Measurements from ENCODE around the gene PARD3B. TPM values are rescaled to one million over a fixed set of nuclear protein-coding genes. Genes with fewer than 3 reads are reported as not detected.

The PARD3B gene
- total RNA-seq, 1 experiment from 2014 or later = 6.4 TPM

DNA sequence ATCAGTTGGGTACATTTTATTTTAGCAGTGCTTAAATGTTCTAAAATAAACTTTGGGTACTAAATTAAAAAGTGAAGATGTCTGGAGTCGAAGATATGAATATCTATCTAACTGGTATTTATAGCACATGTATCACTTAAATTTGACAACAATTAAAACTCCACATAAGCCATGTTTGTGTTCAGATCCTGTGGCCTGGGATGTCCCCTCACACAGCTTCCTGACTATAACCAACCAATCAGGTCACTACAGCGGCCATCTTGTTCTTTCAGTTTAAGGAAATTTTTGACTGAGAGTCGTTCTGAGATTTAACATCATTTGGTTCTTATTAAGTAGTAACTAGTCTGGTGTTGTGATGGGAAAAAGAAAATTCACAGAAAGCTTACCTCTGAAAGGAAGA is 966.4 kb downstream of the PARD3B start:
- TF ChIP-seq, protein P1, sequence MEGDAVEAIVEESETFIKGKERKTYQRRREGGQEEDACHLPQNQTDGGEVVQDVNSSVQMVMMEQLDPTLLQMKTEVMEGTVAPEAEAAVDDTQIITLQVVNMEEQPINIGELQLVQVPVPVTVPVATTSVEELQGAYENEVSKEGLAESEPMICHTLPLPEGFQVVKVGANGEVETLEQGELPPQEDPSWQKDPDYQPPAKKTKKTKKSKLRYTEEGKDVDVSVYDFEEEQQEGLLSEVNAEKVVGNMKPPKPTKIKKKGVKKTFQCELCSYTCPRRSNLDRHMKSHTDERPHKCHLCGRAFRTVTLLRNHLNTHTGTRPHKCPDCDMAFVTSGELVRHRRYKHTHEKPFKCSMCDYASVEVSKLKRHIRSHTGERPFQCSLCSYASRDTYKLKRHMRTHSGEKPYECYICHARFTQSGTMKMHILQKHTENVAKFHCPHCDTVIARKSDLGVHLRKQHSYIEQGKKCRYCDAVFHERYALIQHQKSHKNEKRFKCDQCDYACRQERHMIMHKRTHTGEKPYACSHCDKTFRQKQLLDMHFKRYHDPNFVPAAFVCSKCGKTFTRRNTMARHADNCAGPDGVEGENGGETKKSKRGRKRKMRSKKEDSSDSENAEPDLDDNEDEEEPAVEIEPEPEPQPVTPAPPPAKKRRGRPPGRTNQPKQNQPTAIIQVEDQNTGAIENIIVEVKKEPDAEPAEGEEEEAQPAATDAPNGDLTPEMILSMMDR (conservative IDR thresholded peaks at IDR 0.05) = no peak
- H3K23ac ChIP-seq (ENCODE audit: insufficient read length, low read depth, low read length) = no peak overlapping the region
- H3K27me3 ChIP-seq (ENCODE audit: insufficient read depth, low read length) = no peaks in the 10 kb centered on the region
- WGBS (ENCODE audit: extremely low coverage, insufficient read length, low lambda C conversion rate) = no CpG with 5 or more reads among the region's 3 CpGs
- no peak overlapping the region for H3K27ac ChIP-seq (ENCODE audit: insufficient read length, low read depth, low read length)
- H4K8ac ChIP-seq (replicated peaks; ENCODE audit: insufficient read length, low read depth, low read length) = no peak overlapping the region
- H2AK5ac ChIP-seq (ENCODE audit: insufficient read length, low read length) = no peak overlapping the region
- no peak overlapping the region for H3K14ac ChIP-seq (ENCODE audit: insufficient read depth, low read length)
- H2BK5ac ChIP-seq (ENCODE audit: insufficient read length, low read length) = no peak overlapping the region
- no peak overlapping the region for H3K4ac ChIP-seq (ENCODE audit: low read depth, low read length)
- Mint-ChIP-seq H3K4me3 (no peak overlapping the region), H3K27me3 (ENCODE audit: low read depth) (no peaks in the 10 kb centered on the region), H3K36me3 (ENCODE audit: insufficient read depth in 1 of 3, low read depth in 3 of 3) (no peaks in the 10 kb centered on the region; a peak in 2 of 7 replicates), H3K9me3 (peaks cover 0 to 3% of the 10 kb centered on the region in 2 experiments; a peak in 2 of 5 replicates), H3K4me1 (peaks cover 19 to 21% of the 10 kb centered on the region in 2 experiments), H3K27ac (no peak overlapping the region; a peak in 1 of 7 replicates)
- H2BK120ac ChIP-seq (ENCODE audit: low read depth, low read length, poor library complexity, severe bottlenecking) = no peak overlapping the region
- H2BK15ac ChIP-seq (ENCODE audit: low read depth, low read length) = no peak overlapping the region
- no peaks in the 10 kb centered on the region for H3K79me2 ChIP-seq (ENCODE audit: insufficient read depth, low read length)
- DNase-seq = no peak
- H3K18ac ChIP-seq (ENCODE audit: insufficient read length, low read depth, low read length) = no peak overlapping the region
- no peak overlapping the region for H2BK20ac ChIP-seq (ENCODE audit: low read depth, low read length, poor library complexity, severe bottlenecking)
- H4K20me1 ChIP-seq (ENCODE audit: control insufficient read depth, insufficient read depth, insufficient read length) = no peaks in the 10 kb centered on the region
- H2BK12ac ChIP-seq (ENCODE audit: insufficient read length, low read depth, low read length) = no peak overlapping the region
- H3K23me2 ChIP-seq (ENCODE audit: insufficient read length, low read depth, low read length, poor library complexity, severe bottlenecking) = no peaks in the 10 kb centered on the region
- no peak overlapping the region for H3K4me2 ChIP-seq (ENCODE audit: insufficient read depth, insufficient read length, low read length)
- no peak overlapping the region for H3K56ac ChIP-seq (ENCODE audit: insufficient read length, low read depth, low read length)
- H3K79me1 ChIP-seq (ENCODE audit: insufficient read depth, low read depth, low read length, poor library complexity, severe bottlenecking) = no peaks in the 10 kb centered on the region
- no peak overlapping the region for H4K91ac ChIP-seq (ENCODE audit: insufficient read length, low read depth, low read length)
- no peaks in the 10 kb centered on the region for H3K4me1 ChIP-seq (ENCODE audit: insufficient read depth, low read length)
- H3K9me3 ChIP-seq (ENCODE audit: control insufficient read depth, low read depth, low read length) = no peaks in the 10 kb centered on the region
- no peak overlapping the region for H4K5ac ChIP-seq (ENCODE audit: insufficient read length, low read depth, low read length)
- no peak overlapping the region for H2AFZ ChIP-seq (ENCODE audit: low read length)
- no peak overlapping the region for H3K9ac ChIP-seq (ENCODE audit: extremely low read depth, insufficient read length, low read length)
- H3T11ph ChIP-seq (ENCODE audit: low read length) = no peak overlapping the region

All from H9 (cell line).